H1 (cell line): ENCODE results near the gene CHCHD3. TPM values are rescaled to one million over a fixed set of nuclear protein-coding genes. Genes with fewer than 3 reads are reported as not detected.

Experiments
- CTCF ChIA-PET: fragments of 300-600 bp; sonication (Branson Sonifier 250); formaldehyde crosslinking; loops from one replicate; lab custom pipeline; 2021; ENCODE audit not compliant: partially characterized antibody; lab: Charles Lee
- POLR2A ChIA-PET: fragments of 300-600 bp; sonication (Branson Sonifier 250); formaldehyde crosslinking; loops from one replicate; lab custom pipeline; 2021; ENCODE audit warnings: inconsistent platforms; ENCODE audit not compliant: partially characterized antibody; lab: Charles Lee
- DNase-seq, 2 experiments: peaks; one replicate each; pipeline versions ENCODE4 v3.0.0 to v3.0.0-alpha.2; 2010 to 2022; ENCODE audit warnings: low spot score in 2 of 2, low read depth in 1 of 2, mixed read lengths in 1 of 2
- FAIRE-seq: peaks from 2 replicates; lab custom pipeline; 2011; peaks lifted over from hg19 to GRCh38; lab: Jason Lieb, UNC
- H2AFZ ChIP-seq: 2 replicates; pipeline ENCODE4 v1.8.1; 2012; ENCODE audit warnings: low read length, inconsistent platforms
- H2AK5ac ChIP-seq: 2 replicates; pipeline ENCODE4 v1.6.1; 2013; ENCODE audit warnings: low read depth, low read length
- H2BK120ac ChIP-seq: replicated peaks from 2 replicates; pipeline ENCODE3; 2013; ENCODE audit warnings: low read depth, low read length, inconsistent platforms
- H2BK12ac ChIP-seq: 2 replicates; pipeline ENCODE4 v1.6.1; 2013; ENCODE audit warnings: low read depth, low read length
- H2BK15ac ChIP-seq: 2 replicates; pipeline ENCODE4 v1.6.1; 2013; ENCODE audit warnings: low read length
- H2BK20ac ChIP-seq: 2 replicates; pipeline ENCODE4 v1.6.1; 2013; ENCODE audit warnings: low read length
- H2BK5ac ChIP-seq: 2 replicates; pipeline ENCODE4 v1.6.1; 2013; ENCODE audit warnings: low read depth, low read length
- H3K14ac ChIP-seq: 2 replicates; pipeline ENCODE4 v1.6.1; 2013; ENCODE audit warnings: inconsistent platforms; ENCODE audit not compliant: insufficient read length
- H3K18ac ChIP-seq: 2 replicates; pipeline ENCODE4 v1.6.1; 2013; ENCODE audit warnings: low read length; ENCODE audit errors: extremely low read depth
- H3K23ac ChIP-seq: 2 replicates; pipeline ENCODE4 v1.6.1; 2013; ENCODE audit warnings: inconsistent platforms; ENCODE audit not compliant: insufficient read length
- H3K23me2 ChIP-seq: 2 replicates; pipeline ENCODE4 v1.6.1; 2013; ENCODE audit warnings: low read depth, low read length
- H3K27ac ChIP-seq: 2 replicates; pipeline ENCODE4 v1.6.1; 2011; ENCODE audit warnings: low read depth, low read length, inconsistent platforms
- H3K27me3 ChIP-seq, 4 experiments: replicated peaks in 1 of 4; 1 replicate in 1 of 4; 2 replicates in 3 of 4; pipeline versions ENCODE4 v1.6.1 to v1.8.1; 2011 to 2013; ENCODE audit warnings: low read length in 3 of 4, mild to moderate bottlenecking in 3 of 4, inconsistent platforms in 2 of 4, mixed read lengths in 2 of 4, moderate library complexity in 1 of 4; ENCODE audit not compliant: control insufficient read depth in 3 of 4, insufficient read depth in 3 of 4; ENCODE audit errors: extremely low read depth in 1 of 4
- H3K36me3 ChIP-seq, 4 experiments: 2 replicates each; pipeline versions ENCODE4 v1.6.1 to v1.8.1; 2011 to 2013; ENCODE audit warnings: mild to moderate bottlenecking in 4 of 4, low read length in 3 of 4, moderate library complexity in 2 of 4, control low read depth in 1 of 4, inconsistent platforms in 1 of 4; ENCODE audit not compliant: insufficient read depth in 4 of 4, control insufficient read depth in 2 of 4
- H3K4ac ChIP-seq: replicated peaks from 2 replicates; pipeline ENCODE3; 2013; ENCODE audit warnings: low read length, low read depth, mixed read lengths, inconsistent platforms; ENCODE audit not compliant: insufficient read length
- H3K4me1 ChIP-seq, 4 experiments: replicated peaks in 1 of 4; 1 replicate in 1 of 4; 2 replicates in 3 of 4; pipeline versions ENCODE4 v1.6.1 to v1.8.1; 2011 to 2013; ENCODE audit warnings: low read length in 3 of 4, inconsistent platforms in 2 of 4, mixed read lengths in 1 of 4; ENCODE audit not compliant: insufficient read depth in 4 of 4, control insufficient read depth in 3 of 4
- H3K4me2 ChIP-seq, 2 experiments: 2 replicates each; pipeline versions ENCODE4 v1.6.1 to v1.8.1; 2011 to 2013; ENCODE audit warnings: low read depth in 2 of 2, low read length in 2 of 2, control low read depth in 1 of 2, inconsistent platforms in 1 of 2, mild to moderate bottlenecking in 1 of 2; ENCODE audit not compliant: insufficient read depth in 1 of 2
- H3K4me3 ChIP-seq, 4 experiments: fragments of 200-600, 300-600 bp in 1 of 4; sonication (generic), shearing (Covaris generic), sonication (Bioruptor Twin) in 1 of 4; 2 replicates each; pipeline versions ENCODE4 v1.5.1 to v1.8.1; 2011 to 2016; ENCODE audit warnings: low read length in 4 of 4, low read depth in 3 of 4, control low read depth in 2 of 4, inconsistent platforms in 2 of 4, mild to moderate bottlenecking in 2 of 4, mixed read lengths in 1 of 4, moderate library complexity in 1 of 4; ENCODE audit not compliant: insufficient read depth in 2 of 4; ENCODE audit errors: extremely low read depth in 1 of 4
- H3K56ac ChIP-seq: replicated peaks from 2 replicates; pipeline ENCODE3; 2013; ENCODE audit warnings: low read depth, mild to moderate bottlenecking, mixed read lengths, low read length, inconsistent platforms; ENCODE audit not compliant: insufficient read length
- H3K79me1 ChIP-seq: 2 replicates; pipeline ENCODE4 v1.6.1; 2013; ENCODE audit warnings: low read depth, low read length, control low read depth
- H3K79me2 ChIP-seq, 2 experiments: 2 replicates each; pipeline versions ENCODE4 v1.6.1 to v1.8.1; 2012 to 2013; ENCODE audit warnings: low read length in 2 of 2, mild to moderate bottlenecking in 2 of 2, inconsistent platforms in 1 of 2; ENCODE audit not compliant: insufficient read depth in 2 of 2, control insufficient read depth in 1 of 2
- H3K9ac ChIP-seq, 4 experiments: replicated peaks in 1 of 4; 1 replicate in 1 of 4; 2 replicates in 3 of 4; pipeline versions ENCODE4 v1.6.1 to v1.8.1; 2011 to 2013; ENCODE audit warnings: low read depth in 3 of 4, low read length in 3 of 4, control low read depth in 2 of 4, mild to moderate bottlenecking in 2 of 4, moderate library complexity in 2 of 4, inconsistent platforms in 1 of 4; ENCODE audit errors: extremely low read depth in 1 of 4
- H3K9me3 ChIP-seq, 2 experiments: 2 replicates each; pipeline versions ENCODE4 v1.6.1 to v1.8.1; 2012 to 2013; ENCODE audit warnings: mild to moderate bottlenecking in 2 of 2, moderate library complexity in 2 of 2, control low read depth in 1 of 2, inconsistent platforms in 1 of 2, low read depth in 1 of 2, low read length in 1 of 2, mixed read lengths in 1 of 2; ENCODE audit not compliant: insufficient read depth in 2 of 2
- H4K20me1 ChIP-seq, 2 experiments: replicated peaks in 1 of 2; 2 replicates each; pipeline versions ENCODE3 to v1.8.1; 2011 to 2013; ENCODE audit warnings: inconsistent platforms in 2 of 2, low read length in 2 of 2, mild to moderate bottlenecking in 1 of 2; ENCODE audit not compliant: insufficient read depth in 2 of 2, control insufficient read depth in 1 of 2
- H4K5ac ChIP-seq: 2 replicates; pipeline ENCODE4 v1.6.1; 2013; ENCODE audit warnings: low read length, low read depth, mixed read lengths, inconsistent platforms; ENCODE audit not compliant: insufficient read length
- H4K8ac ChIP-seq: 2 replicates; pipeline ENCODE4 v1.8.0; 2013; ENCODE audit warnings: mild to moderate bottlenecking, moderate library complexity, low read length, inconsistent platforms; ENCODE audit not compliant: insufficient read depth; ENCODE audit errors: extremely low read depth
- H4K91ac ChIP-seq: replicated peaks from 2 replicates; pipeline ENCODE3; 2013; ENCODE audit warnings: low read length, mixed read lengths, inconsistent platforms; ENCODE audit not compliant: insufficient read length
- CREB1 ChIP-seq: IDR thresholded peaks from 2 replicates; pipeline ENCODE4 v1.6.1; 2012; ENCODE audit warnings: inconsistent platforms
- EZH2 ChIP-seq: fragments of 200-600 bp; sonication (generic); IDR thresholded peaks from 2 replicates; pipeline ENCODE4 v1.7.1; 2012; ENCODE audit warnings: low read depth, mild to moderate bottlenecking, moderate library complexity, low read length, inconsistent platforms; ENCODE audit not compliant: severe bottlenecking
- GABPA ChIP-seq: IDR thresholded peaks from 2 replicates; pipeline ENCODE4 v1.6.1; 2011; ENCODE audit warnings: mild to moderate bottlenecking, low read length, moderate library complexity, borderline replicate concordance; ENCODE audit not compliant: insufficient read depth
- JUN ChIP-seq: IDR thresholded peaks from 2 replicates; pipeline ENCODE4 v1.6.1; 2011; ENCODE audit warnings: low read depth, mild to moderate bottlenecking, improper control_type of control experiment, low read length
- KDM5A ChIP-seq: fragments of 200-600 bp; IDR thresholded peaks from 2 replicates; pipeline ENCODE4 v1.7.1; 2012; ENCODE audit warnings: mild to moderate bottlenecking, low read length, inconsistent platforms, mixed read lengths
- RNF2 ChIP-seq: fragments of 200-900, 300-1000 bp; sonication (generic); IDR thresholded peaks from 2 replicates; pipeline ENCODE4 v1.7.1; 2016; ENCODE audit warnings: borderline replicate concordance, low read depth, mild to moderate bottlenecking, antibody characterized with exemption, low read length; ENCODE audit not compliant: poor library complexity, severe bottlenecking; ENCODE audit errors: missing control alignments
- TCF12 ChIP-seq: IDR thresholded peaks from 2 replicates; pipeline ENCODE4 v1.6.1; 2011; ENCODE audit warnings: low read depth, mild to moderate bottlenecking, low read length
- WGBS, 2 experiments: shearing (Covaris generic) in 1 of 2; methylation state at CpG; one replicate each; pipeline versions ENCODE4 v1.1.6 to v1.1.7; 2013 to 2015; ENCODE audit warnings: low lambda C conversion rate in 2 of 2, mixed read lengths in 2 of 2, inconsistent platforms in 1 of 2, low coverage in 1 of 2, missing lambda C conversion rate in 1 of 2; ENCODE audit not compliant: insufficient replicate concordance in 2 of 2, insufficient coverage in 1 of 2, insufficient read length in 1 of 2; ENCODE audit errors: extremely low coverage in 1 of 2, missing lambda C conversion rate in 1 of 2; 5-methylcytosine and 5-hydroxymethylcytosine counted together
- polyA plus RNA-seq, 7 experiments: library from polyadenylated mRNA; depleted of rRNA in 3 of 7; stranded (reverse) in 5 of 7; unstranded in 2 of 7; fragments of >200 nt in 5 of 7; fragments of 200-250 nt in 2 of 7; gene quantifications; 1 replicate in 5 of 7; 2 replicates in 1 of 7; 4 replicates in 1 of 7; pipeline versions ENCODE4 v1.2.1 to v1.2.3, GENCODE V29; 2011 to 2013; ENCODE audit warnings: missing spikeins in 2 of 7, mixed read lengths in 2 of 7
- total RNA-seq: library from RNA; stranded (reverse); fragmentation: NEBNext Ultra II Directional; extraction: Animal tissue kit (Norgen Biotek cat#: 25700); gene quantifications from 2 replicates; pipeline ENCODE4 v1.2.1, GENCODE V29; 2021
- TF ChIP-seq, protein P1 (sequence below), 3 experiments: IDR thresholded peaks; 1 replicate in 2 of 3; 2 replicates in 1 of 3; pipeline versions ENCODE4 v1.5.1 to v1.6.1; 2011; ENCODE audit warnings: low read length in 3 of 3, mild to moderate bottlenecking in 3 of 3, inconsistent platforms in 2 of 3, low read depth in 1 of 3, moderate library complexity in 1 of 3; ENCODE audit not compliant: insufficient read depth in 1 of 3; ENCODE audit errors: control extremely low read depth in 1 of 3
- TF ChIP-seq, protein P2 (sequence below): IDR thresholded peaks from 2 replicates; pipeline ENCODE4 v1.6.1; 2012; ENCODE audit warnings: low read length, inconsistent platforms

The CHCHD3 gene
- total and polyA plus RNA-seq, 2 of the 8 experiments (the other 6 are each of a cell fraction or from before 2014, with no cell fraction given), result 42.9 to 137 TPM

DNA sequence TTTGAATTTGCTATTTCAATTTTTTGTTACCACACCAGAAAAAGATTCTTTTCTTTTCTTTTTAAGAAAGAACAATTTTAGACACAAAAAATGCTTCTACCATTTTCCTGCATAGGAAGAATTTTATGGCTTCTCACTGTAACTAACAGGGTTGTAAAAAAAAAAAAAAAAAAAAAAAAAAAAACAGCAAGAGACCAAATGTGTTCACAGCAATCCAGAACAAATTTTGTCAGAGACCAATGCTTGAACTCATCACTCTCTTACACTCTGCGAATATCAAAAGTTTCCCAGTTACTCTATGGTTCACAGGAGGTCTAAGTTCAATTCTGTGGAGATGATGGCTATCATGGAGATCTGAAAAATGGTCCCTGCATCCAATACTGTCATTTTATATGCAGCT, 84.4 kb downstream of the CHCHD3 start:
- Histone ChIP-seq H2AK5ac (no peak overlapping the region), H3K18ac (no peak overlapping the region), H3K9ac (no peak overlapping the region), H2BK120ac (no peak overlapping the region), H3K27ac (no peak overlapping the region), H3K36me3 (no peaks in the 10 kb centered on the region), H4K8ac (no peak overlapping the region), H3K56ac (no peak overlapping the region), H2BK12ac (no peak overlapping the region), H3K4me1 (peaks cover 0 to 19% (median 8%) of the 10 kb centered on the region in 4 experiments; a peak in 4 of 7 replicates), H2BK20ac (no peak overlapping the region), H3K23ac (no peak overlapping the region), H3K79me1 (no peaks in the 10 kb centered on the region; the same call in 1 of the 2 replicates), H3K23me2 (no peaks in the 10 kb centered on the region), H4K20me1 (peaks cover 2 to 8% of the 10 kb centered on the region in 2 experiments), H3K27me3 (no peaks in the 10 kb centered on the region), H2AFZ (no peak overlapping the region), H2BK15ac (no peak overlapping the region), H3K4me2 (no peak overlapping the region), H2BK5ac (no peak overlapping the region), H3K79me2 (peaks cover 0 to 97% of the 10 kb centered on the region in 2 experiments; a peak in 3 of 4 replicates), H3K14ac (no peak overlapping the region), H3K4ac (no peak overlapping the region), H4K5ac (no peak overlapping the region), H4K91ac (no peak overlapping the region), H3K4me3 (no peak overlapping the region), H3K9me3 (no peaks in the 10 kb centered on the region)
- DNase-seq (no peak), FAIRE-seq (no peak)
- ChIA-PET CTCF (no interaction called here), POLR2A (interaction anchor here (0.6 kb wide), 1 partner anchor 81 kb away, joined by 4 read pairs; no protein-coding TSS in a partner anchor)
- 71% methylated on average over 1 of the region's 1 CpG; no CpG with 5 or more reads in 1 of the 2 experiments for WGBS, 2 experiments
- TF ChIP-seq CREB1 (no peak), EZH2 (no peak), RNF2 (no peak), JUN (no peak), KDM5A (no peak), GABPA (no peak), TCF12 (no peak)
- TF ChIP-seq, protein P1, sequence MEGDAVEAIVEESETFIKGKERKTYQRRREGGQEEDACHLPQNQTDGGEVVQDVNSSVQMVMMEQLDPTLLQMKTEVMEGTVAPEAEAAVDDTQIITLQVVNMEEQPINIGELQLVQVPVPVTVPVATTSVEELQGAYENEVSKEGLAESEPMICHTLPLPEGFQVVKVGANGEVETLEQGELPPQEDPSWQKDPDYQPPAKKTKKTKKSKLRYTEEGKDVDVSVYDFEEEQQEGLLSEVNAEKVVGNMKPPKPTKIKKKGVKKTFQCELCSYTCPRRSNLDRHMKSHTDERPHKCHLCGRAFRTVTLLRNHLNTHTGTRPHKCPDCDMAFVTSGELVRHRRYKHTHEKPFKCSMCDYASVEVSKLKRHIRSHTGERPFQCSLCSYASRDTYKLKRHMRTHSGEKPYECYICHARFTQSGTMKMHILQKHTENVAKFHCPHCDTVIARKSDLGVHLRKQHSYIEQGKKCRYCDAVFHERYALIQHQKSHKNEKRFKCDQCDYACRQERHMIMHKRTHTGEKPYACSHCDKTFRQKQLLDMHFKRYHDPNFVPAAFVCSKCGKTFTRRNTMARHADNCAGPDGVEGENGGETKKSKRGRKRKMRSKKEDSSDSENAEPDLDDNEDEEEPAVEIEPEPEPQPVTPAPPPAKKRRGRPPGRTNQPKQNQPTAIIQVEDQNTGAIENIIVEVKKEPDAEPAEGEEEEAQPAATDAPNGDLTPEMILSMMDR (IDR thresholded peaks at IDR 0.05; ENCODE audit: control extremely low read depth in 1 of 3, insufficient read depth in 1 of 3, low read depth in 1 of 3, low read length in 3 of 3), result no peak
- TF ChIP-seq, protein P2, sequence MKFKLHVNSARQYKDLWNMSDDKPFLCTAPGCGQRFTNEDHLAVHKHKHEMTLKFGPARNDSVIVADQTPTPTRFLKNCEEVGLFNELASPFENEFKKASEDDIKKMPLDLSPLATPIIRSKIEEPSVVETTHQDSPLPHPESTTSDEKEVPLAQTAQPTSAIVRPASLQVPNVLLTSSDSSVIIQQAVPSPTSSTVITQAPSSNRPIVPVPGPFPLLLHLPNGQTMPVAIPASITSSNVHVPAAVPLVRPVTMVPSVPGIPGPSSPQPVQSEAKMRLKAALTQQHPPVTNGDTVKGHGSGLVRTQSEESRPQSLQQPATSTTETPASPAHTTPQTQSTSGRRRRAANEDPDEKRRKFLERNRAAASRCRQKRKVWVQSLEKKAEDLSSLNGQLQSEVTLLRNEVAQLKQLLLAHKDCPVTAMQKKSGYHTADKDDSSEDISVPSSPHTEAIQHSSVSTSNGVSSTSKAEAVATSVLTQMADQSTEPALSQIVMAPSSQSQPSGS, result no peak
